SH-SY5Y (cell line): ENCODE results near the gene PPP1R37.

Source experiments
- GATA2 ChIP-seq: IDR thresholded peaks from 2 replicates; pipeline ENCODE4 v1.6.1; 2011; ENCODE audit warnings: mild to moderate bottlenecking, low read depth, low read length
- GATA3 ChIP-seq: IDR thresholded peaks from 2 replicates; pipeline ENCODE4 v1.6.1; 2011; ENCODE audit warnings: low read depth, mild to moderate bottlenecking, low read length, moderate library complexity

DNA sequence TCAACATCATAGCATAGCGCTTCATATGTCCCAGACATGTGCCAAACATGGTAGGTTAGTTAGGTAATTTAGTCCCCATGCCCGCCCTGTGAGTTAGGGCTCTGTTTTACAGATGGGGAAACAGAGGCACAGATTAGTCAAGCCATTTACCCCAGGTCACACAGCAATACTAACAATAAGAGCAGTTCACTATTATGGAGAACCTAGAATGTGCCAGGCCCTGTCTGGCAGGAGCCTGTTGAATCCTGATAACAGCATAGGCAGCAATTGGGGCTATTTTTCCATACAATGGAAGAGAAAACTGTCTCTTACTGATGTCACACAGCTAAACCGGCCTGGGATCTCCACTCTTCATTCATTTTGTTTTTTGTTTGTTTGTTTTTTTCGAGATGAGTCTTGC lies 6.5 kb upstream of the PPP1R37 start:
- TF ChIP-seq GATA2 = no peak
- no peak for TF ChIP-seq GATA3
